ENCODE results near the gene ADSS1. TPM values are rescaled to one million over a fixed set of nuclear protein-coding genes. Genes with fewer than 3 reads are reported as not detected.

ADSS1 gene
- total and polyA plus RNA-seq, 4 donors = 1.8 to 18.8 (median 12.2) TPM

- Histone ChIP-seq H3K4me3 (ENCODE audit: low read depth in 1 of 3, low read length in 3 of 3) (no peak overlapping the region), H3K27me3 (ENCODE audit: control insufficient read depth in 4 of 4, insufficient read depth in 4 of 4, low read length in 3 of 4) (no peaks in the 10 kb centered on the region), H3K4me1 (ENCODE audit: control insufficient read depth in 4 of 4, insufficient read depth in 4 of 4, low read length in 3 of 4) (peaks cover 10 to 40% (median 30%) of the 10 kb centered on the region in 4 donors), H3K36me3 (ENCODE audit: control insufficient read depth in 4 of 4, insufficient read depth in 3 of 4, low read depth in 1 of 4, low read length in 3 of 4) (peaks cover 0 to 27% (median 11%) of the 10 kb centered on the region in 4 donors), H3K9me3 (ENCODE audit: control insufficient read depth in 4 of 4, low read length in 3 of 4) (no peaks in the 10 kb centered on the region), H3K9ac (ENCODE audit: low read depth in 1 of 2, low read length in 2 of 2) (no peak overlapping the region), H3K27ac (ENCODE audit: low read depth in 1 of 2, low read length in 2 of 2) (peak overlapping the region; percentile 80 to 89)
- no peak for TF ChIP-seq SP1 (IDR thresholded peaks at IDR 0.05)
- no peak for TF ChIP-seq FOXA1 (IDR thresholded peaks at IDR 0.05)
- no peak for TF ChIP-seq RXRA (IDR thresholded peaks at IDR 0.05)
- TF ChIP-seq ATF3 (IDR thresholded peaks at IDR 0.05) = no peak
- no peak for TF ChIP-seq RAD21 (IDR thresholded peaks at IDR 0.05)
- 92% methylated on average over 13 of the region's 13 CpGs for WGBS
- no peak for DNase-seq (ENCODE audit: low spot score)
Measured at GRCh38 chr14:104746071-104746545, 22.1 kb downstream of the ADSS1 start.

- TF ChIP-seq SP1 (IDR thresholded peaks at IDR 0.05) (peak; percentile 63), HNF4G (IDR thresholded peaks at IDR 0.05) (no peak), FOXA2 (IDR thresholded peaks at IDR 0.05) (peak; percentile 97), HNF4A (conservative IDR thresholded peaks at IDR 0.05) (peak in 1 of 2 donors; percentile 39), MAX (IDR thresholded peaks at IDR 0.05) (no peak), RAD21 (IDR thresholded peaks at IDR 0.05) (no peak), ATF3 (IDR thresholded peaks at IDR 0.05) (no peak), ZBTB33 (IDR thresholded peaks at IDR 0.05) (no peak), JUND (IDR thresholded peaks at IDR 0.05) (no peak), EGR1 (IDR thresholded peaks at IDR 0.05; ENCODE audit: low read depth in 2 of 2) (no peak), CTCF (IDR thresholded peaks at IDR 0.05; ENCODE audit: low read depth, low read length, missing input control) (no peak), RXRA (IDR thresholded peaks at IDR 0.05) (peak; percentile 60 to 79), FOXA1 (IDR thresholded peaks at IDR 0.05) (peak; percentile 95), TAF1 (conservative IDR thresholded peaks at IDR 0.05) (no peak), REST (IDR thresholded peaks at IDR 0.05) (peak; percentile 55), YY1 (IDR thresholded peaks at IDR 0.05) (peak; percentile 70), GABPA (IDR thresholded peaks at IDR 0.05 in 1 of 2, conservative IDR thresholded peaks at IDR 0.05 in 1 of 2) (no peak), NR2F2 (IDR thresholded peaks at IDR 0.05) (no peak)
- peak overlapping the region; percentile 80 to 89 for H3K27ac ChIP-seq (ENCODE audit: low read depth in 1 of 2, low read length in 2 of 2)
- H3K27me3 ChIP-seq (ENCODE audit: control insufficient read depth in 4 of 4, insufficient read depth in 4 of 4, low read length in 3 of 4) = no peaks in the 10 kb centered on the region
- no peaks in the 10 kb centered on the region for H3K9me3 ChIP-seq (ENCODE audit: control insufficient read depth in 4 of 4, low read length in 3 of 4)
- no peak for DNase-seq (ENCODE audit: low spot score)
- 36% methylated on average over 7 of the region's 7 CpGs for WGBS
- H3K4me1 ChIP-seq (ENCODE audit: control insufficient read depth in 4 of 4, insufficient read depth in 4 of 4, low read length in 3 of 4) = peaks cover 10 to 43% (median 32%) of the 10 kb centered on the region in 4 donors
- H3K9ac ChIP-seq (ENCODE audit: low read depth in 1 of 2, low read length in 2 of 2) = peak overlapping the region in 1 of 2 donors; percentile 41
- H3K36me3 ChIP-seq (ENCODE audit: control insufficient read depth in 4 of 4, insufficient read depth in 3 of 4, low read depth in 1 of 4, low read length in 3 of 4) = peaks cover 0 to 24% (median 10%) of the 10 kb centered on the region in 4 donors
- no peak overlapping the region for H3K4me3 ChIP-seq (ENCODE audit: low read depth in 1 of 3, low read length in 3 of 3)
Measured at GRCh38 chr14:104746934-104747481, 23.0 kb downstream of the ADSS1 start.
